DMS153 treated with DMSO at 0.1 percent for 48 hours (cell line): ENCODE measurements around the gene TECR.
"Not testable (repeated sequence)": the region's sequence is repeated elsewhere in the genome, so short reads cannot be mapped to it uniquely, and the experiment has no call there.

Experiments
- DNase-seq: peaks from one replicate; lab custom pipeline; 2025; ENCODE audit not compliant: unreplicated experiment; lab: John Stamatoyannopoulos, UW

Gene TECR

DNA sequence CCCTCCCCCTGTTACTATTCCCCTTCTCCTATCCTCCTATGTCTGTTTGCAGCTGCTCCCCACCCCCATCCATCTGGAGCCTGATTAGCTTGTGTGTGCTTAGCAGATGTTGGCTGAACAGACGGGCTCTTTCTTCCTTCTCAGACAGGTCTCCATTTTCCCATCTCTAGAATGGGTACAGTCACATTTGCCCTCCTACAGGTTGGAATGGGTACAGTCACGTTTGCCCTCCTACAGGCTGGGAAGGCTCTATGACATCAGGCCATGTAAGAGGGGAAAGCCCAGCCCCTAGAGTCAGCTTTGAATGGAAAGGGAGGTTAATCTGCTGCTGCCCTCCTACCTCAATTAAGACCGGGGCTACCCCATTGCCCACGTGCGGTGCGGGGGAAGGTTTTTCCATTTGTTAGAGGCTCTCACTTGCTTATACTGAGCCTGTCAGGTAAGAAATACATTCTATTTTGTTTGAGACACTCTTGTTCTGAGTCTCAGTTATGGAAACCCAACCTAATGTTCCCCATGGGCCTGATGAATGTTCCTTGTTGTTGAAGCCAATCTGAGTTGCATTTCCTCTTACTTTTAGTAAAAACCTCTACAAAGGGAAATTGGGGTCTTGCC lies 51.3 kb downstream of the TECR start:
- DNase-seq: no peak

DNA sequence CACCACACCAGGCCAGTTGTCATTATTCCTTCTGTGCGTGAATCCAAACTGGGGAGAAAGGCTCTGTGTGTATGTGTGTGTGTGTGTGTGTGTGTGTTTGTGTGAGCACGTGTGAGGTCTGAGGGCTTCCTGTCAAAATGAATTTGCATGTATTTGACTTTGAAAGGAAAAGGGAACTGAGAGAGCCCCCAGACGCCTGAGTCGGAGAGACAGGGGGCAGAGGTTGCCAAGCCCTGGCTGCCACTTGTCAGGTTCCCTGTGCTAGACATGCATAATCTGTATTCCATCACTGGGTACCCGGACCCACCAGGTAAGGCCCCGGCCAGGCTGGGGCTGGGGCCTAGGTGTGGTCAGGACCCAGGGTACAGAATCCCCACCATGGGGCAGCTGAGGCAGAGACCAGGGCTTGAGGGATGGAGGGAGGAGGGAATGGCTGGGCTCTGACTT lies 53.5 kb downstream of the TECR start, which contains the start of gene CLEC17A:
CLEC17A (plus strand) TSS at position 191 of the 447 bp plus-strand sequence; CDS start at position 268, 77 bp downstream.
- DNase-seq: no peak

GRCh38 chr19:14584372-14584771 lies 55.0 kb downstream of the TECR start:
- not testable (repeated sequence) for DNase-seq

- DNase-seq: not testable (repeated sequence)
Observed at GRCh38 chr19:14585187-14585586, 55.8 kb downstream of the TECR start.

DNA sequence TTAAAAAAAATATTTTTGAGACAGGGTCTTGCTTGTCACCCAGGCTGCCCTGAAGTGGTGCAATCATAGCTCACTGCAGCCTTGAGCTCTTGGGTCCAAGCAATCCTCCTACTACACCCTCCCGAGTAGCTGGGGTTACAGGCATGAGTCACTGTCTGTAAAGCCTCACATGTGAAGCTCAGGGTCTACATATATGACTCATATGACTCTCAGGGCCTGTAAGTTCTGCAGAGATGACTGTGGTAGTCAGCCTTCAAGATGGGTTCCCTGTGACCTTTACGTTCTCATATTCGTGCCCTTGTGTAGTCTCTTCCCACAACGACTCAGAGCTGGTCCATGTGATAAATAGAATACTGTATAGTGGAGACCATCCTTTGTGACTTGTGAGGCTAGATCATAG lies 60.0 kb downstream of the TECR start:
- not testable (repeated sequence) for DNase-seq

DNA sequence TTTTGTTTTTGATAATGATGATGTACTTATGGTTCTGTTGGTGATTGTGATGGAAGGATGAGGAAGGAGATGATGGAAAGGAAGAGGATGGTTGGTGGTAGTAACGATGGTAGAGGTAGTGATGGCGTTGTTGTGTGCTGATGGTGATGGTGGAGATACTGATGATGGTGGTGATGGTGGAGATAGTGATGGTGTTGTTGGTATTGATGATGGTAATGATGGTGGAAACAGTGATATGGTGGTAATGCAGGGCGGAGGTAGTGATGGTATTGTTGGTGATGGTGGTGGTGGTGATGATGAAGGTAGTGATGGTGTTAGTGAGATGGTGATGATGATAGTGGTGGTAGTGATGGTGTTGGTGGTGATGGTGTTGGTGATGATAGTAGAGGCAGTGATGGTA lies 66.2 kb downstream of the TECR start:
- DNase-seq: no peak

DNA sequence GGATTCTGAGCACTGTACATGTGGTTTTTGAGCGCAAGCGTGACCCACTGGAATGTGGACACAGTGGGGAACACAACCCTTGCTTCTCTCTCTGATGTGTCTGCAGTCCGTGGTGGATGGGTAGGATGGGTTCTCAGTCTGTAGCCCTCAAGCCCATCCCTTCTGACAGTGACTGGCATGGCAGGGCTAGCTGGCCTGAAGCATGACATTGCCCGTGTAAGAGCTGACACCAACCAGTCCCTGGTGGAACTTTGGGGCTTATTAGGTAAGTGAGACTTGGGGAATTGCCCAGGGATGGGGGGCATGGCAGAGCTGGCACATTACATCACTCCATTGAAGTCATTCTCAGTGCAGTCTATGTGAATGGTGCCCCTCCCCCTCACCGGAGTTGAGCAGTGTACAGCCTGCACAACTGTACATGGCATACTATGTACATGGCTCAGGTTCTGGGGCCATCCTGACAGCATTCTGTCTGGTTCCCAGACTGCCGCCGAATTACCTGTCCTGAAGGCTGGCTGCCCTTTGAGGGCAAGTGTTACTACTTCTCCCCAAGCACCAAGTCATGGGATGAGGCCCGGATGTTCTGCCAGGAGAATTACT lies 70.3 kb downstream of the TECR start:
- no peak for DNase-seq

- no peak for DNase-seq
Observed at GRCh38 chr19:14603990-14604387, 74.6 kb downstream of the TECR start.

DNA sequence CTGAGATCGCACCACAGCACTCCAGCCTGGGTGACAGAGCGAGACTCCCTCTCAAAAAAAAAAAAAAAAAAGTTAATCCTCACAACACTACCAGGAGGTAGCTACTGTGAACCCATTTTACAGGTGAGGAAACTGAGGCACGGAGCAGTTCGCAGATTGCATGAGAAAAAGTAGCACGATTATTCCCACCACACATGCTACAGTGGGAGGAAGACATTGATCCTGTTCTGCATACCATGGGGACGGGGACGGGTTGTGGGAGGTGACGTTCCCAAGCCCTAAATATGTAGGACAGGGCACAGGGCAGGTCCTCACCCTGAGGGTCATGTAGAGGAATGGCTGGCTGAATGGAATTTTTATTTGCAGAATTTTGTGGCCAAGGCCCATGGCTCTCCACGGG lies 77.2 kb downstream of the TECR start:
- DNase-seq: no peak

DNA sequence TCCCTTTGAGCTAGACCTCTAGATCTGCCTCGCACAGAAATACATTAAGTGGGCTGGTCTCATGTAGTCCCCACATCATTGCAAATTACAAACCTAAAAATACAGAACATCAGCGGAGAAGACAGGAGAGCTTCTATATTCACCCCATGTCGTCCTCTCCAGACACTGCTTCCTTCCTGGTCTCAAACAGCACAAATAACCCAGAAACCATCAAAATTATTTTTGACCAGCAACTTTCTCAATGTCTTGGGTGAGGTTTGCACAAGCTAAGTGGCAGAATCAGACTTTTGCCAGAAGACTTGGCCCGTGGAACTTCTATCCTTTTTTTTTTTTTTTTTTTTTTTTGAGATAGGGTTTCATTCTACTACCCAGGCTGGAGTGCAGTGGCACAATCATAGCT lies 81.7 kb downstream of the TECR start:
- DNase-seq: no peak

DNA sequence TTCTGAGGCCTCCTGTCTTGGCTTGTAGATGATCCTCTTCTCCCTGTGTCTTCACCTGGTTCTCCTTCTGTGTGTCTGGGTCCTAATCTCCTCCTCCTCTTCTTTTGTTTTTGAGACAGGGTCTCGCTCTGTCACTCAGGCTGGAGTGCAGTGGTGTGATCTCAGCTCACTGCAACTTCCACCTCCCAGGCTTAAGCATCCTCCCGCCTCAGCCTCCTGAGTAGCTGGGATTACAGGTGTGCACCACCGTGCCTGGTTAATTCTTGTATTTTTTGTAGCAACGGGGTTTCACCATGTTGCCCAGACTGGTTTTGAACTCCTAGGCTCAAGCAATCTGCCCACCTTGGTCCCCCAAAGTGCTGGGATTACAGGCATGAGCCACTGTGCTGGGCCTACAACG lies 82.8 kb downstream of the TECR start:
- not testable (repeated sequence) for DNase-seq

DNA sequence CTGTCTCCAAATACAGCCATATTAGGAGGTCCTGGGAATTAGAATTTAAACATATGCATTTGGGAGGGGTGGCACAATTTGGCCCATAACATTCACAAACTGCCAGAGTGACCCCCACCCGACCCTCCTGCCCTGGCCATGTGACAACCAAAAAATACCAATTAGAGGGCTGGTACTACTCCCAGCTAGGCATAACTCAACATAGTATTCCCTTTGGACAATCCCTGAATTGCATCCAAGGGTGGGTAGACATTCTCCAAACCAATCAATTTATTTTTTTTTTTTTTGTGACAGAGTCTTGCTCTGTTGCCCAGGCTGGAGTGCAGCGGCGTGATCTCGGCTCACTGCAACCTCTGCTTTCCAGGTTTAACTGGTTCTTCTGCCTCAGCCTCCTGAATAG lies 83.3 kb downstream of the TECR start:
- DNase-seq: no peak

- not testable (repeated sequence) for DNase-seq
Observed at GRCh38 chr19:14613399-14614098, 84.2 kb downstream of the TECR start.

DNA sequence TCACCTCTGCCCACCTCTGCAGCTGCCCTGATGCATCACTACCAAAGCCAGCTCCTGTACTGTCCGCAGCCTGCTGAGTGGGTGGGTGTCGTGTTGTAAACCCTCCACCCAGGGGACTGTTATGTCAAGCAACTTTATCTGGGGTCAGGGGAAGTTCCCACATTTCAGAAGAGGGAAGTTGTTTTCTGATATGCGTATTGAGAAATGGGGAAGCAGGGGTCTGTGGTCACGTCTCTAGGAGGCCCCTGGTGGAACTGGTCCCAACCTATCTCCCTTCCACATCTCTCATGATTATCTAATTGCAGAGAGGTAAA lies 84.7 kb downstream of the TECR start:
- no peak for DNase-seq
